Measurements from ENCODE around the gene SERPINA1. TPM values are rescaled to one million over a fixed set of nuclear protein-coding genes. Genes with fewer than 3 reads are reported as not detected.

SERPINA1 gene
- total RNA-seq, 4 donors from 2014 or later, result 10.5 to 25.4 (median 18.9) TPM

DNA sequence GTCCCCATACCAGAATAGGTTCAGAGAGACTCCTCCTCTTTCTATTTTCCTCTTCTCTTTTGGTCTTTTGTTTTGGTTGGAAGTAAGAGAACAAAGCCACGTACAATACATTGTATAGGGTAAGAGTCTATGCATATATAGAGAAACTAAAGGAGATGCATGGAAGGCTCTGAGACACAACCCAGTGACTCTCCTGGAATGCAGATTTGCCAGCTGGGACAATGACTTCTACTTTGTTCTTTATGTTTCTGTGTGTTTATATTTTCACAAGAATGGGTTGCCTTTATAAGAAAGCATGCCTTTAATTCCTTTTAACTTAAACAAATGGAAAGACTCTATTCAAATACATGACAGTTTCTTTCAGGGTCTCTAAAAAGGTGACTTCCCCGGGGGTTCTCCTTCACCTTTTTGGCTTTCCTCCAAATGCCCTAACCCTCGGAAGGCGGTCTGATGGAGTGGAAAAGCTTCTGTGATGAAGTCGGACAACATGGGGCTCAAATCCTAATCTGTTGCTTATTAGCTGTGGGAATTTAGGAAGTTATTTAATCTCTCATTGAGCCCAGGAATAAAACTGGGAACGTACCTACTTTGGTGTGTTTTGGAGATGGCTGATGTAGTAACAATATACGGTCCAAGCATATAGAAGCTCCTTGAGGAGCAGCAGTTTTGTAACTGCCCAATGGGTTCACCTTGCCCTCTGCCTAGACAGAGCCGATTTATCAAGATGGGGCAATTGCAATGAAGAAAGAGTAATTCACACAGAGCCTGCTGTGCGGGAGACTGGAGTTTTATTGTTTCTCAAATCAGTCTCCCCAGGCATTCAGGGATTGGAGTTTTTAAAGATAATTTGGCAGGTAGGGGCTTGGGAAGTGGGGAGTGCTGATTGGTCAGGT lies 9.1 kb upstream of the SERPINA1 start:
- Histone ChIP-seq H3K27me3 (no peaks in the 10 kb centered on the region), H3K9me3 (no peaks in the 10 kb centered on the region), H3K4me1 (peaks cover 13 to 18% of the 10 kb centered on the region in 2 donors), H3K36me3 (no peaks in the 10 kb centered on the region), H3K4me3 (replicated peaks in 1 of 3) (no peak overlapping the region), H3K27ac (peak overlapping the region in 1 of 3 donors; percentile 9)
- TF ChIP-seq, protein P1, sequence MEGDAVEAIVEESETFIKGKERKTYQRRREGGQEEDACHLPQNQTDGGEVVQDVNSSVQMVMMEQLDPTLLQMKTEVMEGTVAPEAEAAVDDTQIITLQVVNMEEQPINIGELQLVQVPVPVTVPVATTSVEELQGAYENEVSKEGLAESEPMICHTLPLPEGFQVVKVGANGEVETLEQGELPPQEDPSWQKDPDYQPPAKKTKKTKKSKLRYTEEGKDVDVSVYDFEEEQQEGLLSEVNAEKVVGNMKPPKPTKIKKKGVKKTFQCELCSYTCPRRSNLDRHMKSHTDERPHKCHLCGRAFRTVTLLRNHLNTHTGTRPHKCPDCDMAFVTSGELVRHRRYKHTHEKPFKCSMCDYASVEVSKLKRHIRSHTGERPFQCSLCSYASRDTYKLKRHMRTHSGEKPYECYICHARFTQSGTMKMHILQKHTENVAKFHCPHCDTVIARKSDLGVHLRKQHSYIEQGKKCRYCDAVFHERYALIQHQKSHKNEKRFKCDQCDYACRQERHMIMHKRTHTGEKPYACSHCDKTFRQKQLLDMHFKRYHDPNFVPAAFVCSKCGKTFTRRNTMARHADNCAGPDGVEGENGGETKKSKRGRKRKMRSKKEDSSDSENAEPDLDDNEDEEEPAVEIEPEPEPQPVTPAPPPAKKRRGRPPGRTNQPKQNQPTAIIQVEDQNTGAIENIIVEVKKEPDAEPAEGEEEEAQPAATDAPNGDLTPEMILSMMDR (IDR thresholded peaks at IDR 0.05), result no peak
- TF ChIP-seq POLR2A (IDR thresholded peaks at IDR 0.05), result no peak
- WGBS, 2 donors, result 33 to 39% methylated on average over 9 of the region's 9 CpGs
- intact Hi-C loops (cut with DNase I), result no loop called here
- DNase-seq, result no peak

DNA sequence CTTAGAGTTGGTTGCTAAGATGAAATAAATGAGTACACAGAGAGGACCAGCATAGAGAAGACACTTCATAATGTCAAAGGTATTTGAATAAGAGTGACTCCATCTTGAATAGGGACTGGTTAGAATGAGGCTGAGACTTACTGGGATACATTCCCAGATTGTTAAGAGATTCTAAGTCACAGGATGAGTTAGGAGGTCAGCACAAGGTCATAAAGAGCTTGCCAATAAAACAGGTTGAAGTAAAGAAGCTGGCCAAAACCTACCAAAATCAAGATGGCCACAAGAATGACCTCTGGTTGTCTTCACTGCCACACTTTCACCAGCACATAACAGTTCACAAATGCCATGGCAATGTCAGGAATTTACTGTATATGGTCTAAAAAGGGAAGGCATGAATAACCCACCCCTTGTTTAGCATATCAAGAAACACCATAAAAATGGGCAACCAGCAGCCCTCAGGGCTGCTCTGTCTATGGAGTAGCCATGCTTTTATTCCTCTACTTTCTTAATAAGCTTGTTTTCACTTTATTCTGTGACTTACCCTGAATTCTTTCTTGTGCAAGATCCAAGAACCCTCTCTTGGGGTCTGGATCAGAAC lies 8.3 kb upstream of the SERPINA1 start:
- H3K27ac ChIP-seq, result no peak overlapping the region
- peaks cover 13 to 18% of the 10 kb centered on the region in 2 donors for H3K4me1 ChIP-seq
- H3K4me3 ChIP-seq (replicated peaks in 1 of 3), result no peak overlapping the region

DNA sequence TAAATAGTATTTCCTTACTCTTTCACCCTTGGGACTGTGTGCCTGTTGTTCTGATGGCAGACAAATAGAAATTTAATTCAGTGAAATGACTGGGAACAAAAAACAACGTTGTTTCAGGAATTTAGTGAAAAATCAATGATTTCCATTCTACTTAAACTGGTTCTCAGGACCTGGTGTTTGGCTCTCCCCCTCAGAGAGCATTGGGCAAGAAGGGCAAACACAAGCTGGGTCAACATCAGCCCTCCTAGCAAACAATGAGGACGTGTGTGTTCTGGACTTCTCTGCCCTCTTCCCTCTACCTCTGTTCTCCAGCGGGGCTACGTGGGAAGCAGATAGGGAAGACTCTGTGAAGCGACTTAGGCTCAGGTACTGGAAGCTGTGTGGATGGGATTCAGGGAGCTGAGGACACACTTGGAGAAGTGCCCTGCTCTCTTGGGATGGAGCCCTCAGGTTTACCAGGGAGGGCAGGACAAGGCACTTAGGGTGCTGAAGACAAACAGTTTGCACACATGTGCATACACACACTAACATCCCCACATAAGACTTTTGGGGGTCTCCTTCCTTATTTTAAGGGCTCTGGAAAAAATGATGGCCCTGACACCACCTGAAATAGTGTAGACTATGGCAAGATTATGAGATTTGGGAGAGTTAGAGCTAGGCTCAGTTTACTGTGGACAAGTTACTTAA lies 7.6 kb upstream of the SERPINA1 start:
- H3K4me3 ChIP-seq (replicated peaks in 1 of 3), result no peak overlapping the region
- intact Hi-C loops (cut with DNase I), result no loop called here
- 77 to 80% methylated on average over 5 of the region's 5 CpGs for WGBS, 2 donors
- no peaks in the 10 kb centered on the region for H3K27me3 ChIP-seq
- no peaks in the 10 kb centered on the region for H3K36me3 ChIP-seq
- H3K4me1 ChIP-seq, result peaks cover 15 to 24% of the 10 kb centered on the region in 2 donors
- no peak for TF ChIP-seq POLR2A (IDR thresholded peaks at IDR 0.05)
- TF ChIP-seq, protein P1 (IDR thresholded peaks at IDR 0.05), result no peak
- H3K9me3 ChIP-seq, result no peaks in the 10 kb centered on the region
- DNase-seq, result no peak
- H3K27ac ChIP-seq, result no peak overlapping the region

More for the DNA sequence above, 8.3 kb upstream of the SERPINA1 start:
- no peaks in the 10 kb centered on the region for H3K9me3 ChIP-seq
- TF ChIP-seq POLR2A (IDR thresholded peaks at IDR 0.05), result no peak
- TF ChIP-seq, protein P1 (IDR thresholded peaks at IDR 0.05), result no peak
- DNase-seq, result no peak
- intact Hi-C loops (cut with DNase I), result no loop called here
- H3K36me3 ChIP-seq, result no peaks in the 10 kb centered on the region
- H3K27me3 ChIP-seq, result no peaks in the 10 kb centered on the region

DNA sequence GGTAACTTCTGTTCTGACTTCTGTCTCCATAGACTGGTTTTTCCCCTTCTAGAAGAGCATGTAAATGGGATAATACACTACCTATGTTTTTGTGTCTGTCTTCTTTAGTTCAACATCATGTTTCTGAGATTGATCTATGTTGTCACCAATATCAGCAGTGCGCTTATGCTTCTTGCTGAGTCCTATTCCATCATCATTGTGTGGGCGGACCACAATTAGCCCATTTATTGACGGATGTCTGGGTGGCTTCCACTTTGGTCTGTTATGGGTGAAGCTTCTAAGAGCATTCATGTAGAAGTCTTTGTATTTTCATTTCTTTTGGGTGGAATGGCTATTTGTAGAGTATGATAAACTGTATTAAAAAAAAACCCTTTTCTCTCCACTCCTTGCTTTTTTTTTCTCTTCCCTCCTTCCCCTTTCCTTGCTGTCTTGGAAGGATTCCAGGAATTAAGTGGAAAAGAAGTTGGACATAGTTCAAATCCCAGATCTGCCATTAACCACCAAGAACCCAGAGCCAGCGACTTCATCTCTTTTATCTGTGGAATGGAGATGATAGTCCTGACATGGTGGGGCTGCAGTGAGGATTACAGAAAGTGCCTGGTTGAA lies 7.0 kb upstream of the SERPINA1 start:
- DNase-seq, result no peak
- H3K4me1 ChIP-seq, result peaks cover 21 to 30% of the 10 kb centered on the region in 2 donors
- intact Hi-C loops (cut with DNase I), result no loop called here
- TF ChIP-seq, protein P1 (IDR thresholded peaks at IDR 0.05), result no peak
- no peak for TF ChIP-seq POLR2A (IDR thresholded peaks at IDR 0.05)
- H3K27me3 ChIP-seq, result no peaks in the 10 kb centered on the region
- no peaks in the 10 kb centered on the region for H3K9me3 ChIP-seq
- 81 to 86% methylated on average over 4 of the region's 4 CpGs for WGBS, 2 donors
- H3K4me3 ChIP-seq (replicated peaks in 1 of 3), result no peak overlapping the region
- no peak overlapping the region for H3K27ac ChIP-seq
- H3K36me3 ChIP-seq, result no peaks in the 10 kb centered on the region
